ENCODE measurements around the gene MMP12.

Gene MMP12

GRCh38 chr11:102830001-102830727 is 44.6 kb downstream of the MMP12 start:
- no peak overlapping the region for H3K4me3 ChIP-seq
- no peaks in the 10 kb centered on the region for H3K9me3 ChIP-seq
- H3K4me1 ChIP-seq, result no peaks in the 10 kb centered on the region
- no peak for TF ChIP-seq CTCF (IDR thresholded peaks at IDR 0.05)
- no peaks in the 10 kb centered on the region for H3K36me3 ChIP-seq
- H3K27me3 ChIP-seq, result peaks cover 0 to 11% of the 10 kb centered on the region in 2 donors
- DNase-seq, result no peak
- H3K27ac ChIP-seq, result no peak overlapping the region
- intact Hi-C loops (cut with DNase I; ENCODE audit: low total_unique reads), result no loop called here

- no peak for DNase-seq
- no peaks in the 10 kb centered on the region for H3K36me3 ChIP-seq
- no peak overlapping the region for H3K27ac ChIP-seq
- H3K4me3 ChIP-seq, result no peak overlapping the region
- intact Hi-C loops (cut with DNase I; ENCODE audit: low total_unique reads), result no loop called here
- TF ChIP-seq CTCF (IDR thresholded peaks at IDR 0.05), result no peak
- H3K9me3 ChIP-seq, result no peaks in the 10 kb centered on the region
- no peaks in the 10 kb centered on the region for H3K4me1 ChIP-seq
- H3K27me3 ChIP-seq, result peaks cover 0 to 11% of the 10 kb centered on the region in 2 donors
These were observed 45.3 kb downstream of the MMP12 start for GRCh38 chr11:102829316-102830000.

GRCh38 chr11:102824556-102824955 is 50.2 kb downstream of the MMP12 start:
- H3K4me1 ChIP-seq, result no peaks in the 10 kb centered on the region
- no peak overlapping the region for H3K27ac ChIP-seq
- H3K9me3 ChIP-seq, result no peaks in the 10 kb centered on the region
- TF ChIP-seq CTCF (IDR thresholded peaks at IDR 0.05), result no peak
- no peaks in the 10 kb centered on the region for H3K27me3 ChIP-seq
- intact Hi-C loops (cut with DNase I; ENCODE audit: low total_unique reads), result no loop called here
- no peak overlapping the region for H3K4me3 ChIP-seq
- DNase-seq, result no peak
- no peaks in the 10 kb centered on the region for H3K36me3 ChIP-seq

GRCh38 chr11:102819491-102819890 is 55.3 kb downstream of the MMP12 start:
- H3K9me3 ChIP-seq, result peaks cover 0 to 2% (median 0%) of the 10 kb centered on the region in 3 donors
- H3K27ac ChIP-seq, result no peak overlapping the region
- no peak for DNase-seq
- TF ChIP-seq CTCF (IDR thresholded peaks at IDR 0.05), result no peak
- H3K27me3 ChIP-seq, result no peaks in the 10 kb centered on the region
- no peak overlapping the region for H3K4me3 ChIP-seq
- intact Hi-C loops (cut with DNase I; ENCODE audit: low total_unique reads), result no loop called here
- no peaks in the 10 kb centered on the region for H3K4me1 ChIP-seq
- no peaks in the 10 kb centered on the region for H3K36me3 ChIP-seq

DNA sequence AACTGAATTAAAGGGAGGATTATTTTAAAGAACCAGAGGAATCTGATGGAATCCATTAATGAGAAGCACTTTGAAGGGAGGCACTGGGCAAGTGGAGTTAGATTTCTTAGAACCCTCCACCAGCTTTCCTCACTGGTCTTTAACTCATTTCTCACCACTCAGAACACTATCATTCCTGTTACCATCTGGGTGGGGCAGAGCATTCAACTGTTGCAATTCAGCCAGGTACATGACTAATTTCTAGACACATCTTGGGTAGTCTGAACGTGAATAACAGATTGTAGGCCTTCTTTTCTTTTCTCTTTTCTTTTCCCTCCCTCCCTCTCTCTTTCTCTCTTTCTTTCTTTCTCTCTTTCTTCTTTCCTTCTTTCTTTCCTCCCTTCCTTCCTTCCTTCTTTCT is 61.3 kb downstream of the MMP12 start:
- Histone ChIP-seq H3K4me3 (no peak overlapping the region), H3K27ac (no peak overlapping the region), H3K27me3 (no peaks in the 10 kb centered on the region), H3K4me1 (no peaks in the 10 kb centered on the region), H3K9me3 (peaks cover 0 to 2% (median 0%) of the 10 kb centered on the region in 3 donors), H3K36me3 (no peaks in the 10 kb centered on the region)
- intact Hi-C loops (cut with DNase I; ENCODE audit: low total_unique reads), result no loop called here
- DNase-seq, result no peak
- no peak for TF ChIP-seq CTCF (IDR thresholded peaks at IDR 0.05)
